Activated CD4-positive, alpha-beta T cell treated with anti-CD3 and anti-CD28 coated beads, Interleukin-2, amount 10 ng/mL, durations not matched to agents 7 days and 5 days (primary cell): ENCODE data around the gene CFAP251. TPM values are rescaled to one million over a fixed set of nuclear protein-coding genes. Genes with fewer than 3 reads are reported as not detected.

Experiments used
- CTCF ChIA-PET: fragments of 350-600 bp; sonication (Branson Sonifier 250); formaldehyde crosslinking; loops from one replicate; lab custom pipeline; 2021; ENCODE audit warnings: antibody characterized with exemption; lab: Charles Lee
- POLR2A ChIA-PET: fragments of 350-600 bp; sonication (Branson Sonifier 250); formaldehyde crosslinking; loops from one replicate; lab custom pipeline; 2021; ENCODE audit warnings: antibody characterized with exemption; lab: Charles Lee
- DNase-seq: peaks from one replicate; pipeline ENCODE4 v3.0.0-alpha.2; 2020
- H3K27ac Mint-ChIP-seq: one replicate; pipeline ENCODE4 v1.8.0; 2021; ENCODE audit warnings: mild to moderate bottlenecking, moderate library complexity, mixed read lengths
- H3K27me3 Mint-ChIP-seq: one replicate; pipeline ENCODE4 v1.8.0; 2021; ENCODE audit warnings: mixed read lengths
- H3K36me3 Mint-ChIP-seq: one replicate; pipeline ENCODE4 v1.8.0; 2021; ENCODE audit warnings: low read depth, mixed read lengths
- H3K4me1 Mint-ChIP-seq: one replicate; pipeline ENCODE4 v1.8.0; 2021; ENCODE audit warnings: mixed read lengths
- H3K4me3 Mint-ChIP-seq: one replicate; pipeline ENCODE4 v1.8.0; 2021; ENCODE audit warnings: mild to moderate bottlenecking, moderate library complexity, mixed read lengths
- H3K9me3 Mint-ChIP-seq: one replicate; pipeline ENCODE4 v1.8.0; 2021; ENCODE audit warnings: mixed read lengths
- total RNA-seq, 2 experiments: library from RNA; stranded (reverse); gene quantifications; one replicate each; pipeline ENCODE4 v1.2.3, GENCODE V29; 2021

The CFAP251 gene
- total RNA-seq, 2 experiments from 2014 or later: 0.30 to 0.52 TPM

DNA sequence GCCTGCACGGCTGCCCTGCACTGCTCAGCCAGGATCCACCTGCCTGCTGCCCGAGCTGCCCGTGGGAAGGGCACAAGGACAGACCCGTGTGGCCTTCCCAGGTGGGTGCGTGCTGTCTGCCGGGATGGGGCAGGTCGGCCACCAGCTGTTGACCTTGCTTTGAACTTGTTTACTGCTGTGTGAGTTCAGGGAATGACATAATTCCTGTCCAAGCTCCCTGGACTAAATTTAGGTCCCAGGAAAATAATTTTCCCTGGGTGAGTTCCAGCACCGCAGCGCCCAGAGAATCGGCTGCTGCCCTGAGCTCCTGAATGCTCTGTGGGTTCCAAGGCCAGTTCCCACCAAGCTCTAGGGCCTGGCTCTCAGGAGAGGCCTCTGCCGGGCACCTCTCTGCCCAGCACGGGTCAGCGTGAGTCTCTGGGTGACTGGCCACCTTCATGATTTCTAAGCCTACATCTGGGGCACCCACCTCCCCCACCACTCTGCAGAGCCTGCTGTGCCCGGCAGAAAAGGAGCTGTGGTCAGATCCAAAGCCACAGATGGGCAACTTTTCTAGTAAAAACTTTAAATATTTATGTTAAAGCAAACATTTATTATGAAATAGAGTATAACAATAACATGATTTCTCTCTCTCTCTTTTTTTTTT lies 133.0 kb downstream of the CFAP251 start:
- no peaks in the 10 kb centered on the region for H3K27me3 Mint-ChIP-seq
- no peaks in the 10 kb centered on the region for H3K9me3 Mint-ChIP-seq
- peaks cover 7% of the 10 kb centered on the region for H3K4me1 Mint-ChIP-seq
- H3K4me3 Mint-ChIP-seq: no peak overlapping the region
- DNase-seq: no peak
- POLR2A ChIA-PET: no interaction called here
- H3K36me3 Mint-ChIP-seq: peaks cover 2% of the 10 kb centered on the region
- CTCF ChIA-PET: interaction anchor here (0.6 to 1.5 kb wide), 7 partner anchors 9 to 1232 kb away, joined by 3 to 6 read pairs (median 4); no protein-coding TSS in a partner anchor
- H3K27ac Mint-ChIP-seq: no peak overlapping the region

DNA sequence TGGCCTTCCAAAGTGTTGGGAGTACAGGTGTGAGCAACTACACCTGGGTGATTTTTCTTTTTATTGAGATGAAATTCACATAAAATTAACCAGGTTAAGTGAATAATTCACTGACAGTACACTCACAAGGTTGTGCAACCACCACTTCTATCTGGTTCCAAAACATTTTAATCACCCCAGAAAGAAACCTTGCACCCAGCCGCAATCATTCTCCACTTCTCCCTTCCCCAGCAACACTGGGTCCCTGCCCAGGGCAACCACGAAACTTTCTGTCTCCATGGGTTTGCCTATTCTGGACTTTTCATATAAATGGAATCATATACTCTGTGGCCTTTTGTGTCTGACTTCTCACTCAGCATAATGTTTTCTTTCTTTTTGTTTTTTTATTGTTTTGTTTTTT lies 133.9 kb downstream of the CFAP251 start:
- POLR2A ChIA-PET: no interaction called here

More for the DNA sequence above, 133.9 kb downstream of the CFAP251 start:
- Mint-ChIP-seq H3K9me3 (no peaks in the 10 kb centered on the region), H3K27me3 (no peaks in the 10 kb centered on the region), H3K27ac (peak overlapping the region; percentile 43), H3K4me1 (peaks cover 7% of the 10 kb centered on the region), H3K36me3 (peaks cover 2% of the 10 kb centered on the region), H3K4me3 (no peak overlapping the region)
- no peak for DNase-seq
- CTCF ChIA-PET: interaction anchor here (1.0 to 1.1 kb wide), 2 partner anchors 9 to 70 kb away, joined by 4 to 6 read pairs; no protein-coding TSS in a partner anchor

Other genes with a start within 250 kb of the CFAP251 start
- 1 to 10 TPM; 3.0 to 3.5 TPM for gene MORN3, start 248.9 kb upstream of the CFAP251 start, total RNA-seq
- 1 to 10 TPM; 5.8 to 6.0 TPM for gene TMEM120B, start 205.8 kb upstream of the CFAP251 start, total RNA-seq
- gene RHOF, start 124.9 kb upstream of the CFAP251 start, total RNA-seq: 100 to 1,000 TPM; 132 to 148 TPM
- gene SETD1B, start 114.6 kb upstream of the CFAP251 start, total RNA-seq: 10 to 100 TPM; 32.6 to 34.1 TPM
- not detected for gene HPD, start 59.7 kb upstream of the CFAP251 start, total RNA-seq
- gene PSMD9, start 29.8 kb upstream of the CFAP251 start, total RNA-seq: 10 to 100 TPM; 60.0 to 62.0 TPM
- gene BCL7A, start 103.3 kb downstream of the CFAP251 start, total RNA-seq: 1 to 10 TPM; 8.5 to 8.7 TPM
- 10 to 100 TPM; 45.7 to 46.8 TPM for gene MLXIP, start 160.2 kb downstream of the CFAP251 start, total RNA-seq